Neural crest cell (in vitro differentiated cells): ENCODE data around the gene FGD5. TPM values are rescaled to one million over a fixed set of nuclear protein-coding genes. Genes with fewer than 3 reads are reported as not detected.

Experiments used
- DNase-seq: peaks from one replicate; pipeline ENCODE4 v3.0.0; 2021; ENCODE audit warnings: low read depth, mixed read lengths, low spot score
- H3K27ac Mint-ChIP-seq: one replicate; pipeline ENCODE4 v1.8.0; 2021; ENCODE audit warnings: mild to moderate bottlenecking, mixed read lengths; ENCODE audit not compliant: unreplicated experiment
- H3K27me3 Mint-ChIP-seq: 2 replicates; pipeline ENCODE4 v1.8.0; 2021; ENCODE audit warnings: low read depth, mild to moderate bottlenecking, mixed read lengths
- H3K36me3 Mint-ChIP-seq: 2 replicates; pipeline ENCODE4 v1.8.0; 2021; ENCODE audit warnings: low read depth, mild to moderate bottlenecking, mixed read lengths
- H3K4me1 Mint-ChIP-seq: 2 replicates; pipeline ENCODE4 v1.8.0; 2021; ENCODE audit warnings: mixed read lengths
- H3K4me3 Mint-ChIP-seq: one replicate; pipeline ENCODE4 v1.8.0; 2021; ENCODE audit warnings: mild to moderate bottlenecking, mixed read lengths
- H3K9me3 Mint-ChIP-seq: 2 replicates; pipeline ENCODE4 v1.8.0; 2021; ENCODE audit warnings: mixed read lengths
- total RNA-seq: library from RNA; stranded (reverse); gene quantifications from 2 replicates; pipeline ENCODE4 v1.2.1, GENCODE V29; 2021
- TF ChIP-seq, protein P1 (sequence below): fragments of 200-600 bp; sonication (generic); conservative IDR thresholded peaks from 2 replicates; pipeline ENCODE4 v1.5.0; 2021; ENCODE audit warnings: antibody characterized with exemption, mild to moderate bottlenecking

Gene FGD5
- total RNA-seq, 1 donor from 2014 or later: 0.61 TPM

DNA sequence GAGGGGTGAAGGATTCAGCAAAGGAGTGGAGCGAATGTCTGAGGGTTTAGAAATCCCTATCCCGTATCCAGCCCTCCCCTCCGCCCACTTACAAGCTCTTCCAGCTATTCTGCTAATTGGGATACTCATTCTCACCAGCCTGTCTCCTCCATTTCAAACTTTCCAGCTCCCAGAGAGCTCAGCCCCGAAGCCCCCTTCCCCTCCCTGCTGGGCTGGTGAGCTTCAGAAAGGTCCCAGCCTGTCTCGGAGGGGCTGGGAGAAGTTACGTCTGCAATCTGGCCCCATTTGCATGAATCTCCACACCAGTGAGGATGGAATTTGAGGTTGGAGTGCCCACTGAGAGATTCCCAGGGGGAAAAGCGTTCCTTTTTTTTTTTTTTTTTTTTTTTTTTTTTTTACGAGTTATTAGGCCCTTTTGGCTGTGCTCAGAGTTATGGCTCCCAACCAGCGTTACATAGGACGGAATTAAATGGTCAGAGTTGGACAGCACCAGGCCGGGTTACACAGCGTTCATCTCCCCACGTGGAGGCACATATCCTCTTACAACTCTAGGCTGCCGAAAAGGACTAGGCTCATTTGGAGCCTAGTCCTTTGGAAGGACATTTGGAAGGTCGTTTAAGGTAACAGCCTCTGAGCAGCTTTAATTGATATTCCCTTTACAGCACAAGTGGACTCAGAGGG is 34.6 kb downstream of the FGD5 start:
- TF ChIP-seq, protein P1, sequence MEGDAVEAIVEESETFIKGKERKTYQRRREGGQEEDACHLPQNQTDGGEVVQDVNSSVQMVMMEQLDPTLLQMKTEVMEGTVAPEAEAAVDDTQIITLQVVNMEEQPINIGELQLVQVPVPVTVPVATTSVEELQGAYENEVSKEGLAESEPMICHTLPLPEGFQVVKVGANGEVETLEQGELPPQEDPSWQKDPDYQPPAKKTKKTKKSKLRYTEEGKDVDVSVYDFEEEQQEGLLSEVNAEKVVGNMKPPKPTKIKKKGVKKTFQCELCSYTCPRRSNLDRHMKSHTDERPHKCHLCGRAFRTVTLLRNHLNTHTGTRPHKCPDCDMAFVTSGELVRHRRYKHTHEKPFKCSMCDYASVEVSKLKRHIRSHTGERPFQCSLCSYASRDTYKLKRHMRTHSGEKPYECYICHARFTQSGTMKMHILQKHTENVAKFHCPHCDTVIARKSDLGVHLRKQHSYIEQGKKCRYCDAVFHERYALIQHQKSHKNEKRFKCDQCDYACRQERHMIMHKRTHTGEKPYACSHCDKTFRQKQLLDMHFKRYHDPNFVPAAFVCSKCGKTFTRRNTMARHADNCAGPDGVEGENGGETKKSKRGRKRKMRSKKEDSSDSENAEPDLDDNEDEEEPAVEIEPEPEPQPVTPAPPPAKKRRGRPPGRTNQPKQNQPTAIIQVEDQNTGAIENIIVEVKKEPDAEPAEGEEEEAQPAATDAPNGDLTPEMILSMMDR: no peak
- H3K4me1 Mint-ChIP-seq: no peaks in the 10 kb centered on the region
- H3K27me3 Mint-ChIP-seq: peaks cover 39% of the 10 kb centered on the region
- no peaks in the 10 kb centered on the region for H3K36me3 Mint-ChIP-seq
- H3K27ac Mint-ChIP-seq: no peak overlapping the region
- DNase-seq: no peak
- peaks cover 7% of the 10 kb centered on the region for H3K9me3 Mint-ChIP-seq
- H3K4me3 Mint-ChIP-seq: no peak overlapping the region

GRCh38 chr3:14857506-14857905 is 38.7 kb downstream of the FGD5 start:
- Mint-ChIP-seq H3K4me3 (no peak overlapping the region), H3K27me3 (peaks cover 32% of the 10 kb centered on the region), H3K36me3 (no peaks in the 10 kb centered on the region), H3K27ac (no peak overlapping the region), H3K4me1 (peaks cover 5% of the 10 kb centered on the region), H3K9me3 (peaks cover 7% of the 10 kb centered on the region)
- TF ChIP-seq, protein P1: no peak
- no peak for DNase-seq

- Mint-ChIP-seq H3K36me3 (no peaks in the 10 kb centered on the region), H3K4me3 (no peak overlapping the region), H3K27me3 (peaks cover 32% of the 10 kb centered on the region), H3K27ac (no peak overlapping the region), H3K4me1 (peaks cover 8% of the 10 kb centered on the region), H3K9me3 (peaks cover 7% of the 10 kb centered on the region)
- TF ChIP-seq, protein P1: no peak
- no peak for DNase-seq
Measured at GRCh38 chr3:14858105-14858504, 39.3 kb downstream of the FGD5 start.

DNA sequence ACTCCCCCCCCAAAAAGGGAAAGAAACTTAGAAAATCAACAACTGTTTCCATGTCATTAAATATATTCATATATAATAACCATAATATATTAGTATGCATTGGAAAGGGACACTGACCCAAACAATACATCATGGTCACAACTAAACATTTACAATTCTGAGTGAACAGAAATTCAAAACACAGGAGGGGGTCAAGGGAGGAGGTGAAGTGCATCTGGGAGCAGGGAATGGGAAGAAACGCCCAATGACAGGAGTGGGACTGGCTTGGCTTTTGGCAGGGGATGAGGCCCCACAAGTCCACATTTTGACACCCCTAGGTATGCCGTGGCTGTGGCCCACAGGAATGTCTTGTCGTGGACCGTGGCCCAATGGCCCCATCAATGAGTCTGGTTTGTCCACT is 41.1 kb downstream of the FGD5 start:
- no peak for DNase-seq
- no peak overlapping the region for H3K27ac Mint-ChIP-seq
- no peak overlapping the region for H3K4me3 Mint-ChIP-seq
- peaks cover 9% of the 10 kb centered on the region for H3K4me1 Mint-ChIP-seq
- peaks cover 31% of the 10 kb centered on the region for H3K27me3 Mint-ChIP-seq
- TF ChIP-seq, protein P1: no peak
- peaks cover 7% of the 10 kb centered on the region for H3K9me3 Mint-ChIP-seq
- no peaks in the 10 kb centered on the region for H3K36me3 Mint-ChIP-seq

GRCh38 chr3:14861031-14861430 is 42.3 kb downstream of the FGD5 start:
- H3K9me3 Mint-ChIP-seq: peaks cover 1% of the 10 kb centered on the region

More at GRCh38 chr3:14861031-14861430, 42.3 kb downstream of the FGD5 start:
- no peak overlapping the region for H3K4me3 Mint-ChIP-seq
- peak overlapping the region; percentile 8 for H3K27ac Mint-ChIP-seq
- H3K4me1 Mint-ChIP-seq: peaks cover 9% of the 10 kb centered on the region
- DNase-seq: no peak
- H3K27me3 Mint-ChIP-seq: peaks cover 21% of the 10 kb centered on the region
- TF ChIP-seq, protein P1: no peak
- no peaks in the 10 kb centered on the region for H3K36me3 Mint-ChIP-seq
